ENCODE measurements around the gene EIF3F.
"Not testable (repeated sequence)": the region's sequence is repeated elsewhere in the genome, so short reads cannot be mapped to it uniquely, and the experiment has no call there.

Gene EIF3F

DNA sequence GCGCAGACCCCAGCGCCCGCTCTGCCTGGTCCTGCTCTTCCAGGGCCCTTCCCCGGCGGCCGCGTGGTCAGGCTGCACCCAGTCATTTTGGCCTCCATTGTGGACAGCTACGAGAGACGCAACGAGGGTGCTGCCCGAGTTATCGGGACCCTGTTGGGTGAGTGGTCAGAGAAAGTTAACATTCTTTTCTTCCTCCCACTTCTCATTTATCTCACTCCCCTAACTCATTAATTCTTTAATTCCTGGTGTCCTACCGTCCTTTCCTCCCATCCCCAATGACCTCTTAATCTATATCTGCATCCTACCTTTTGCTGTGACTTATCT is 385 bp downstream of the EIF3F start:
- not testable (repeated sequence) for DNase-seq (ENCODE audit: low read depth in 2 of 2)

DNA sequence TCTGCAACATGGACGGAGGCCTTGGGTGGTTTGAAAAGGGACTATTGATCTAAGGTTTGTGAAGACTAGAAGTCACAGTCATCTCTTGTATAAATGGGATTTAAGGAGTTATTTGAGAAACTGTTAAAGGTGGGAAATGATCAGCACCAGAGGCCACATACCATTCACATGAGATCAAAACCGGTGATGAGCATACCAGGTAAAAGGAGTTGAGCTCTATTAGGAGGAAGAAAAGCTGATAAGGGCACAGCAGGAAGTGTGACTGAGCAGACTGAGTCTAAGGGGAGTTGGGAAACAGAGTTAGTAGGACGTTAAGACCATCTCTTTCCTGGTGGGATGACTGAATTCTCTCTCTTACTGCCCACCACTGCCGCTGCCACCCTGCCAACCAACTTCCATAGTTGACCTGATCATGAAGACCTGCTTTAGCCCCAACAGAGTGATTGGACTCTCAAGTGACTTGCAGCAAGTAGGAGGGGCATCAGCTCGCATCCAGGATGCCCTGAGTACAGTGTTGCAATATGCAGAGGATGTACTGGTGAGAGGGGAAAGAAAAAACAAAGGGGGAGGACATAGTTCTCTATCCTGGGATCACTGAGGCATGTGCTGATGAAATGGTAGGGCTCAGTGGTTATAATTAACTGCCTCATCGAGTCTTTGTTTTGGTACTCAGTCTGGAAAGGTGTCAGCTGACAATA is 7.6 kb downstream of the EIF3F start:
- DNase-seq (ENCODE audit: low read depth in 2 of 2): no peak

DNA sequence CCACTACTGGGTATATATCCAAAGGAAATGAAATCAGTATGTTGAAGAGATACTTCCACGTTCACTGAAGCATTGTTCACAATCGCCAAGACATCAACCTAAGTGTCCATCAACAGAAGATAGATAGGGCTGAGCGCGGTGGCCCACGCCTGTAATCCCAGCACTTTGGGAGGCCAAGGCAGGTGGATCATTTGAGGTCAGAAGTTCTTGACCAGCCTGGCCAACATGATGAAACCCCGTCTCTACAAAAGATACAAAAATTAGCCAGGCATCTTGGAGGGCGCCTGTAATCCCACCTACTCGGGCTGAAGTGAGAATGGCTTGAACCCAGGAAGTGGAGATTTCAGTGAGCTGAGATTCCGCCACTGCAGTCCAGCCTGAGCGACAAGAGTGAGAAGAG is 12.7 kb downstream of the EIF3F start:
- no peak for DNase-seq (ENCODE audit: low read depth in 2 of 2)

DNA sequence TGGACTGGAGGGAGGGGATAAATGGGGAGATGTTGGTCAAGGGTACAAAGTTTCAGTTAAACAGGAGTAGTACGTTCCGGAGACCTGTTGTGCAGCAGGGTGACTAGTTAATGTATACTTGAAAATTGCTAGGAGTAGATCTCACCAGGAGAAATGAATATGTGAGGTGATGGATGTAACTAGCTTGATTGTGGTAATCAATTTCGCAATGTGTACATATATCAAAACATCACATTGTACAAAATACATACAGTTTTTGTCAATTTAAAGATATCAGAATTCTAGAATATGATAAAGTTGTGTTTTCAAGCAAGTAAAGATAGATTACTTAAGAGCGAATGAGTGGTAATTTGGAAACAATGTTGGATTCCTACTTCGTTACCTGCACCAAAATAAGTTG is 13.3 kb downstream of the EIF3F start:
- no peak for DNase-seq (ENCODE audit: low read depth in 2 of 2)

DNA sequence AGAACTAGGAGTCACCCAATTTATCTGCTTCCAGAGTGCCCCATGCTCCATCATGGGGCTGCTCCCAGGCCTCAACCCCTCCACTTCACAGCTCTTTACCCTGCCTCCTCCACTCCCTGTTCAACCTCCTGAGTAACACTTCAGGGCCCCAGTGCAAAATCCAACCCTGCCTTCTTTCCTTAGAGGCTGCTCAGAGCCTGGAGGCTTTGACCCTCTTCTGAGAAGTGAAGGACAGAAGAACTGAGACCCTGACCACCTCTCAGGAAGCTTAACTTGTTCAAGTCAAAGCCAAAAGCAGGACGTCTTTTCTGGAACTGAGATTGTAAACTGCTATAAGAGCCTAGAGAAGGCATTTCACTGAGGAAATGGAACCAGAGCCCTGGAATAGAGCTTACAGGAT is 15.5 kb downstream of the EIF3F start:
- no peak for DNase-seq (ENCODE audit: low read depth in 2 of 2)

DNA sequence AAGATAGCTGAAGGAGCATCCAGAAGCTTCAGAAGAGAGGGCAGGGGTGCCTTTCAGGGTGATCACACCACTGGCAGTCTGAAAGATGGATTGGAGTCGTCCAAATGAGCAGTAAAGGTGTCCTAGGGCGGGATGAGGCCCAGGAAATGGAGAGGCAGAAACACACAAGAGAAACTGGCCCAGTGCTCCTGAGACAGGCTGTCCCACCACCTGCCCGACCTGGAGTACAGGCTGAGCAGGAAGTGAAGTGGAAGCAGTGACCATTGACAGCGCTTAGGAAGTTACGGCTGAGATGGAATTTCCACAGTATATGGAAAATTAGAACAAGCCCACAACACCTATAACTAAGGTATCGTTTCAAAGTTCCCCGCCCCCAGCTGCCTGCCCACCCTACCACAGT is 16.1 kb downstream of the EIF3F start:
- DNase-seq (ENCODE audit: low read depth in 2 of 2): no peak

DNA sequence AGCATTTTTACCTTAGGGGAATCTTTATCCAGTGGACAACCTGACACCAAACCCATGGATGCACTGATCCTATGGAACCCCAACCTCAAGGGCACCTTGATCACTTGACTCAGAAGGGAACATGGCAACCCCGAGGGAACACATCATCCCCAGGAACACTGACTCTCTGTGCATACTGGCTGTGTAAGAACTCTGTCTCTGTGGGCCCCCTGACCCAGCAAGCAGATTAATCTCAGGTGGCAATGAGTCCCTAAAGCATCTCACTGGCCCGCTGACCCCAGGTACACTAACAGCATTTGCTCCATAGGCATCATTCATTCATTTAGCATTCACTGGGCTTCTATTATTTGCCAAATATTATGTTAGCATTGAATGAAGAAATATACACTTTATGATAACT is 16.9 kb downstream of the EIF3F start:
- DNase-seq (ENCODE audit: low read depth in 2 of 2): no peak

DNA sequence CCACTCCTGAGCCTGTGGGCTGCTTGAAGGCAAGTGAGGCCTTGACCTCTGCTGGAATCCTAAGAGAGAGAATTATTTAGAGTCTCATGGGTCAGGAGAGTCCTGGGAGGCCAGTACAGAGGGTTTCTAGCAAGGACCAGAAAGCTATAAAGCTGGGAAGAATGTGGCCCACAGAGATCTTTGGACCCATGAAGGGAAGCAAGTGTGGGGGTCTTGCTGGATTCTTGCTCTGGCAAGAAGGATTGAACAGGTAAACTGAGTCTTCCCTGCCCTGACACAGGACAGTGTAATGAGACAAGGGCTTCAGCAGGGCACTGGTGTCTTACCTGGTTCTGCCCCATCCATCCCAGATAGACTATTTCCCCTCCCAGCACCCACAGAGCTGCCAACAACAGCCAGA is 18.4 kb downstream of the EIF3F start:
- DNase-seq (ENCODE audit: low read depth in 2 of 2): no peak

DNA sequence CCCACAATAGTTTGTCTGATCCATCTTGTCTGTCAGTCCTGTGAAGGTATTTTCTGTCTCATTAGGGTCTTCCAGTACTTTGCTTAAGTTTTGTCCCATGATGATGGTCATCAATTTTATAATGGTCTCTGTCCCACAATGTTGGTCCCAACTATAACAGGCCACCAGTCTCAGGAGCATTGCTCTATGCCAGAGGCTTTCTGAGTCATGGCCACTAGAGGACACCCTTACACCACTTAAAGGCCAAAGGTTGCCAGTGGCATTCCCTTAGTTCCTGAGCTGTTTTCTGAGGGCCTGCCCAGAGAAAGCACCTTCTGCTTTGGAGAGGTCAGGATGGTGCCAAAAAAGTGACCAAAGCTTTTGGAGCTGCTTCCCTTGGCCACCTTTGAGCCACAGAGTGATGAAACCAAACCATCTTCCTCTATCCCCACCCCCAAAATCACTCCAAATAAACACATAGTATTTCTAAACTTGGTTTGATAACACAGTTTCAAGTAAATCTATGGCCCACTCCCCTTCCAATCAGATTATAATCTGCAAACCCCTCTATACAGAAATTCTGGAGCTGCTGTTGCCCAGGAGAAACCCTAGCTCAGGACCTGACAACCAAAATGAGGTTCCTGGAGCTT is 19.3 kb downstream of the EIF3F start:
- DNase-seq (ENCODE audit: low read depth in 2 of 2): peak in 1 of 2 donors; percentile 32

DNA sequence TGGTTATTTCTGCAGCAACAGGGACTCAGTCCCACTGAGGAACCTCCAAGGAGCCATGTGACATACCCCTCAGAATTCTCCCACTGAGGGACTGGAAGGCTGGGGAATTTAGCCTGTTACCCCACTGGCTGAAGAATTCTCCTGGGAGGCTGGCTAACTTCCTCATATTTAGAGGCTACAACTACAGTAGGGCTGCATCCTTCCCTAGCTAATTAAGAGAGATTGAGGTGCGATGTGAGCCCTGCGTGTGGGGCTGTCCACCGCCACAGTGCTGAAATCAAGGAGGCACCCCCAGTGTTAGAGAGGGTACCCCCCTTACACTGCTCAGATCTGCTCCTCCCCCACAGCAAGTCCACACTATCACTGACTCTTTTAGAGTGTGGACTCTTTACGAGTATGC is 21.1 kb downstream of the EIF3F start:
- DNase-seq (ENCODE audit: low read depth in 2 of 2): no peak

DNA sequence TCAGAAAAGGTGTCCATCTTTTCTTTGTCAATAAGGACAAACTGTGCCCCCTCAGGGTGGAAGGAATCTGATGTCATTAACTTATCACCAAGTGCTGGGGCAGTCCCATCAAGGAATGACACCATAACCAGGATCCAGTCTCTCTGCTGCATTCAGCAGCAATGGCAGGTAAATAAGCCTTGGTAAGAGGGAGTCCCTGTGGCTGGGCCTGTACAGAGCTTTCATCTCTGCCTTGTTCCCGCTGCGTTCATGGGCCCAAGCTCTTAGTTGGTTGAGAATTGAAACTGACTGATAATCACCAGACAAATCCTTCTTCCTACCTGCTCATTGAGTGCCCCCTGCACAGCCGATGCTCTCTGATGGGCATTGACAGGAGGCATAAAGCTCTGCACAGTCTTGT is 22.7 kb downstream of the EIF3F start:
- DNase-seq (ENCODE audit: low read depth in 2 of 2): no peak

DNA sequence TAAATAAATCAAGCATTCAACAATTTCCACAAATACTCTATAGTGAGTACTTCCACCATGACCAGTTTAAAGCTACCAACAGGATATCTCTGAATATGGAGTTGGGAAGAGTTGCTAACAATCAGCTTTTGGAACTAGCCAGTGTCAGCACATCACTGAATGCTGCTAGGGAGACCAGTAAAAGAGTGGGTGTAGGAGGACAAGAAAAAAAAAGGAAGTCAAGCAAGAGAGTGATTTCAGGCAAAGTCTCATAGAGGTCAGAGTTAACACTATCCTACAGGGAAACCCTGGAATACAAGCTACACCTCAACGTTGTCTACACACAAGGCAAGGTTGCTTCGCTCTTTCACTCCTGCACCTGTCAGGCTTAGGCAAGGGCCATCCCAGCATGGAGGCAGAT is 24.2 kb downstream of the EIF3F start:
- DNase-seq (ENCODE audit: low read depth in 2 of 2): no peak

DNA sequence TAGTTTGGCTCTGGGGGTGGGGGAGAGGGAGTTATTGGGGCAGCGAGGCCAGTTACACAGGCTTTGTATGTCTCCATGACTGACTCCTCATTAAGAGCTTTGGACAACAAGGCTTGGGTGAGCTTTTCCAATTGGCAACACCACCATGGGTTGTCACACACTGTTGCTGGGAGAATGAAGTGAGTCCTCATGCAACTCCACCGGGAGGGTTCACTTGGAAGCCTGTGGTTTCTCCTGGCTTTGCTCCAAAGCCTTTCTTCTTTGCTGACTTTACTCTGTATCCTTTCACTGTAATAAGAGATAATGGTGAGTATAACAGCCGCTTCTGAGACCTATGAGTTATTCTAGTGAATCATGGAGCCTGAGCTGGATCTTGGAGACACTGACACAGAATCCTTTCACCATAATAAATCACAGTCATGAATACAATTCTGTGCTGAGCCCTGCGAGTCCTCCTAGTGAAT is 24.9 kb downstream of the EIF3F start:
- no peak for DNase-seq (ENCODE audit: low read depth in 2 of 2)

DNA sequence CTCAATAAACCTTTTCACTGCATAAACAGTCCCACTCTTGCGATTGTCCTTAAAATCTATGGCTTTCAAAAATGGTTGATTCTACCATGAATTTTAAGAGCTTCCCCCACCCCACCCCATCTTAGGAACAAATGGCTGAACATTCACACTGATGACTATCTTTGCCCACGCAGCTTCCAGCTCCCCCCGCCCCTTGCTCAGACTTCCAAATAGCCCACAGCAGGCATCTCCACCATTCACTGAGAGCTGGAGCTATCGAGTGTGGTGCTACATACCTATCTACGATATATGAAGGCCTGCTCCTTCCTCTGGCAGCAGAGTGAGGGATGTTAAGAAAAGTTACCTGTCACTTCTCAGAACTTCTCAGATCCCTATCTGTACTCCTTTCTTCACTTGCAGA is 26.7 kb downstream of the EIF3F start:
- DNase-seq (ENCODE audit: low read depth in 2 of 2): no peak

DNA sequence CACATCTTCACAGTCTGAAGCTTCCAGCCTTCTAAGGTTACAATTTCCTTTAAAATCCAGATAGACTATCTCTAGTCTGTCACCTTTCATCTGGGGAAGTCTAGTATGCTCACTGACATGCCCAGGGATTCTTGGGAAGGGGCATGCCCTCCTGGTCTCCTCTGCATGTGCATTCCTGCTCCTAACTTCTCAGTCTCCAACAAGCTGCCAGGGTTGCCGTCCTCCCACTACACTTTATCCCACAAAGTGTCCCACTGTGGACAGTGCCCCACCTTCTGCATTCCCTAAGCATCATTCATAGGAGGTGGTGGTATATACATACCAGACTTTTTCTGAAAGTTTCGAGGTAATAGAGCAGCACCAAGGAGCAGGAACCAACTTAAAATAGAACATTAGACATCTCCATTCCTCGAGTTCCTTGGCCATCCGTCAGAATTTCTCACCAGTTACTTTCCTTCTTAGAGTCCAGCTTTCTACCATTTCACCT is 28.7 kb downstream of the EIF3F start:
- no peak for DNase-seq (ENCODE audit: low read depth in 2 of 2)

DNA sequence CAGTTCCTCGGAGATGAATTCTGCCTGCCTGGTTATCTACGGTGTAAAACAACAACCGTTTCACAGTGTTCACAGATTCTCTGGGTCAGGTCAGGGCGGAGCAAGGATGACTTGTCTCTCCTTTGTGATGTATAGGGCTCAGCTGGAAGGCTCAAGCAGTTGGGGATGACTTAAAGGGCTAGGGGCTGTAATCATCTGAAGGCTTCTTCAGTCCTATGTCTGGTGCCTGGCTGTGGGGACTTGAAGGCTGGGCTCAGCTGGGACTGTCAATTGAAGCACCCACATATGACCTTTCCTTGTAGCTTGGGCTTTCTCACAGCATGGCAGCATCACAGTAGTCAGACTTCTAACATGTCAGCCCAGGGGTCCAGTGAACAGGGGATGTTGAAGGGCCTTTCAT is 29.3 kb downstream of the EIF3F start:
- no peak for DNase-seq (ENCODE audit: low read depth in 2 of 2)

DNA sequence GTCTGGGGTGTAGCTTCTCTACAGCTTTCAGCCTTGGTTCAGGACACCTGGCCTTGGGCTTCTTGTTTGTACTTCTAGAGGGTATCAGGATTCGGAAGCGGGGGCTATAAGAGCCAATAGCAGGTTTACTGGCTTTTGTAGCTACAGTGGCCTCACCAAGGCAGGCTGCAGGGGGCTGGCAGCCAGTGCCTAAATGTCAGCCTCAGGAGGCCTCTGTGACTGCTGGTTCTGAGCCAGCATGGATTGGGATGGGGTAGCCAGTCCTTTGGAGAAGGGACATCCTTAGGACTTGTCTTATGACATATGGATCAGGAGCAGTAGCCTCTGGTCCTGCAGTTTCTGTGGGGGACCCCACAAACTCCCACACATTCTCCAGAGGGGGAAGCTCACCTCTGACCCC is 29.9 kb downstream of the EIF3F start:
- no peak for DNase-seq (ENCODE audit: low read depth in 2 of 2)

DNA sequence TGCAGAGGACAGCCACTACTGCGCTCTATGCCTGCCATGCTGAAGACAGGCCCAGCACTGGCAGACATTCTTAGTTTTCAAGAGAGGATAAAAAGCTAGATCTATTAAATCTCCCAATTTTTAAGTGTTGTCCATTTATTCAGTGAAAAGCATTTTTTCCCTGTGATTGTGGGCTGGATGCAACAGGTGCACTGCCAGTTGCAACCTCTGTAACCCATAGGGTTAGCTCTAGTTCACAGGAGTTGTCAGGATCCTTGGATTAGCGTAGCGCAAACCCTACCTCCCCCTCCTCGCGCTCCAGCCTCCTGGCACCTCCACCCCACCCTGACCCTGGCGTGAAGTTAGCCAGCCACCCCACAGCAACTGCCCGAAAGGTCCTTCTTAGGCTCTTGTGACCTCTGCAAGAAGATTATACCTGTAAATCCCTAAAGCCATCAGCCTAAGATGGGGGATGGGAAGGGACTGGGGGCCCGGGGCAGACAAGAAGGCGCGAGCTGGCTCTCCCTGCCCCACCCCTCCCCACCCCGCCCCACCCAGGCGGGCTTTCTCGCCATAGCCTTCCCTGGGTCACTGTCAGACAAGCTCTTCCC is 30.9 kb downstream of the EIF3F start:
- DNase-seq (ENCODE audit: low read depth in 2 of 2): no peak

DNA sequence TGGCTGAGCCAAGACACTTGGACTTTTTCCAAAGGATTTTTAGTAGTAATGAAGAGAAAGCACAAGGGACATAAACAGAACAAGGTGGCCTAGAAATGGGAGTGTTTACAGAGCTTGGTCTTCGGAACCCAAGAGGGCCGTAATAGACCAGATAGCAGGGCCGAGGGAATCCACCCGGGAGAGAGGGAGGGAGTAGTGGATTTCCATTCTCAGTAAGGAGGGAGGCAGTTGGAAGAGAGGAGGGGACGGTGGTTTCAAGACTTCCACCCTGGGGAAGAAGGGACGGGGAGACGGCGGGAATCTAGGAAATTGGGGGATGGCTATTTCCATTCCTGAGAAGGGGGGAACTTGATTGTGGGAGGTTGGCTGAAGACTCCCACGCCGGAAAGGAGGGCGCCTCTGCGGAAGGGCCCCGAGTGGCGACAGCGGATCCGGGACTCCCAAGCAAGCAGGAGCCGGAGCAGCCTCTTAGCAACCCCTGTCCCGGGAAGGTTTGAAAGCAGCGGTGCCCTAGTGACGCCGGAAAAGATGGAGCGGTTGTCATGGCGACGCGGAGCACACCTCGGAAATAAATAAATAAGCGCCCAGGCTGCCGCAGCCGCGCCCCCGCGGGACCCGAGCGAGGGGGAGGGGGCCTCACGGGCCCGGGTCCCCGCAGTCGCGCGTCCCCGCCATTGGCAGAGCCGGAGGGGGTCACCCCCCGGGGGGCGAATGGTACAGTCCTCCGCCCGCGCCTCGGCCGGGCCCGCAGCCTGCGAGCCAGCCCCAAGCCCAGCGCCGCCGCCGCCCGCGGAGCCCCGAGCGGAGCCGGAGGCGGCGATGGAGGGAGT is 31.6 kb downstream of the EIF3F start:
- peak; percentile 25 to 26 for DNase-seq (ENCODE audit: low read depth in 2 of 2)

DNA sequence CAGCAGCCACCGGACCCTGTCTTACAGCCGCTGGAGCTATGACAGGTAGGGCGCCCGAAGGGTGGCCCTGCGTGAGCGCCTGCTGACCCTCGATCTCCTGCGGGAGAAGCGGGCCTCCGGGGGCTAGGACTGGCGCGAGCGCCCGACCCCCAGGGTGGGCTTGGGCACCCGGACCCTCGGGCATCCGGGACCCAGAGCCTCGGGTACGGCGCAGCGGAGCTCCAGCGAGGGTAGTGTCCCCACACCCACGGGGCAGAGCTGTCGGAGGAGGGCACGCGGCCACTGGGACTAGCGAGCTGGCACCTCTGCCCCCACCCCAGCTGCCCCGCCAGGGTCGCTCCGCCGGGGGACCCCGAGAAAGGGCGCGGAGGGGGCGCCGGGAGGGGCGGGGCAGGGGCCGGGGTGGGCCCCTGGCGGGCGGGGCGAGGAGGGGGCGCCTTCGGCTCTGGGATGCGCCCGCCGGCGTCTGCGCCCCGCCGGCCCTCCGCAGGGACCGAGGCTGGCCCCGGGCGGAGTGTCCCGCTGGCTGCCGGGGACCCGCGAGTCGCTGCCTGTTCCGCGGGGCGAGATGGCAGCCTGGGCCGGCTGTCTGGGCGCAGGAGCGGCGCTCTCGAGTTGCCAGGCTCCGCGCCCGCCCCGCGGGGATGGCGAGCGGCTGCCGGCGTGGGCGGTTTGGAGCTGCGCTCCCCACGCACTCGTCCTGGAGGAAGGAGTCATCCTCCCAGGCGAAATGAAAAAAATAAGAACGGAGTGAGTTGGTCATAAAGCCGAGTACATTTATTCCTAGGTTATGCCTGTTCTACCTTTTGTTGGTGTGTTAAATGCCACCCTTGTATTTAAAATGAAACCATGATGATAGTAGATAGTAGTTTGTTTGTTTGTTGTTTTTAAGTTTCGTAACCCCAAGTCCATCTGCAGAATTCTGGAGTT is 32.4 kb downstream of the EIF3F start:
- DNase-seq (ENCODE audit: low read depth in 2 of 2): peak; percentile 6 to 16

DNA sequence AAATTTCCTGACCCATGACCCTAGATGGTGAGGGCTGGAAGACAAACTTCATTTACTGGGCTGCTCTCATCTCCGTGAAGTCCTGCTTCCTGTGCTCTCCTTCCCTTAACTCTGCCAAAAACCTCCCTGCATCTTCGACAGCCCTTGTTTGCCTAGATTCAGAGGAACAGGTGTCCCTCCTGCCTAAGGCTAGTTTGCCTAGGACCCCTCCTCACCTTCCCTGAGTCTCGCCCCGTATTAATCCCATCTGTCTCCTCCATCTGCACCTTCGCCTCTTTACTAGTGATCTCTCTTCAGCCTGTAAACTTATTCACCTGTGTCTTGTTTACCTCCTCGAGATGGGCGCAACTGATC is 33.1 kb downstream of the EIF3F start:
- DNase-seq (ENCODE audit: low read depth in 2 of 2): no peak
